Astrocyte (in vitro differentiated cells and primary cell): ENCODE measurements around the gene B3GNT7. TPM values are rescaled to one million over a fixed set of nuclear protein-coding genes. Genes with fewer than 3 reads are reported as not detected.

ENCODE experiments used
- DNase-seq: peaks from one replicate; pipeline ENCODE4 v3.0.0-alpha.2; 2010; ENCODE audit warnings: low read depth
- FAIRE-seq: peaks from 2 replicates; lab custom pipeline; 2011; peaks lifted over from hg19 to GRCh38; lab: Jason Lieb, UNC
- H2AFZ ChIP-seq: 2 replicates; pipeline ENCODE4 v1.6.0; 2012; ENCODE audit warnings: low read depth, low read length, inconsistent platforms
- H3K27ac ChIP-seq: 2 replicates; pipeline ENCODE4 v1.5.1; 2011; ENCODE audit warnings: low read depth, low read length, inconsistent platforms
- H3K27me3 ChIP-seq: 2 replicates; pipeline ENCODE4 v1.6.0; 2011; ENCODE audit warnings: low read length, inconsistent platforms; ENCODE audit not compliant: insufficient read depth
- H3K36me3 ChIP-seq: 2 replicates; pipeline ENCODE4 v1.5.1; 2011; ENCODE audit warnings: low read length, inconsistent platforms; ENCODE audit not compliant: insufficient read depth
- H3K4me1 ChIP-seq: 2 replicates; pipeline ENCODE4 v1.5.1; 2011; ENCODE audit warnings: low read length, inconsistent platforms; ENCODE audit not compliant: insufficient read depth
- H3K4me2 ChIP-seq: 2 replicates; pipeline ENCODE4 v1.6.0; 2012; ENCODE audit warnings: low read length, inconsistent platforms
- H3K4me3 ChIP-seq: 2 replicates; pipeline ENCODE4 v1.5.1; 2011; ENCODE audit warnings: low read depth, mild to moderate bottlenecking, low read length, inconsistent platforms; ENCODE audit not compliant: insufficient read depth
- H3K79me2 ChIP-seq: 2 replicates; pipeline ENCODE4 v1.6.0; 2012; ENCODE audit warnings: mild to moderate bottlenecking, low read length, inconsistent platforms; ENCODE audit not compliant: insufficient read depth
- H3K9ac ChIP-seq: 2 replicates; pipeline ENCODE4 v1.6.0; 2012; ENCODE audit warnings: mild to moderate bottlenecking, low read length, inconsistent platforms
- H3K9me3 ChIP-seq: 2 replicates; pipeline ENCODE4 v1.5.1; 2012; ENCODE audit warnings: low read depth, mild to moderate bottlenecking, low read length, inconsistent platforms; ENCODE audit not compliant: insufficient read depth
- H4K20me1 ChIP-seq: 2 replicates; pipeline ENCODE4 v1.6.0; 2012; ENCODE audit warnings: low read length, inconsistent platforms; ENCODE audit not compliant: insufficient read depth
- H3K27ac Mint-ChIP-seq: one replicate; pipeline ENCODE4 v1.8.0; 2021; ENCODE audit warnings: mild to moderate bottlenecking, mixed read lengths; ENCODE audit not compliant: unreplicated experiment
- H3K27me3 Mint-ChIP-seq: one replicate; pipeline ENCODE4 v1.8.0; 2021; ENCODE audit warnings: low read depth, mixed read lengths; ENCODE audit not compliant: unreplicated experiment
- H3K36me3 Mint-ChIP-seq: one replicate; pipeline ENCODE4 v1.8.0; 2021; ENCODE audit warnings: low read depth, mixed read lengths; ENCODE audit not compliant: unreplicated experiment
- H3K4me1 Mint-ChIP-seq: one replicate; pipeline ENCODE4 v1.8.0; 2021; ENCODE audit warnings: low read depth, mixed read lengths; ENCODE audit not compliant: unreplicated experiment
- H3K4me3 Mint-ChIP-seq: one replicate; pipeline ENCODE4 v1.8.0; 2021; ENCODE audit warnings: mild to moderate bottlenecking, moderate library complexity, mixed read lengths; ENCODE audit not compliant: unreplicated experiment
- H3K9me3 Mint-ChIP-seq: one replicate; pipeline ENCODE4 v1.8.0; 2021; ENCODE audit warnings: mild to moderate bottlenecking, mixed read lengths; ENCODE audit not compliant: unreplicated experiment
- CTCF ChIP-seq: IDR thresholded peaks from 2 replicates; pipeline ENCODE4 v1.5.1; 2011; ENCODE audit warnings: low read depth, mild to moderate bottlenecking, inconsistent platforms, low read length, moderate library complexity; ENCODE audit not compliant: insufficient read depth
- EZH2 ChIP-seq: IDR thresholded peaks from 2 replicates; pipeline ENCODE4 v1.6.1; 2012; ENCODE audit warnings: mild to moderate bottlenecking, low read length, inconsistent platforms; ENCODE audit not compliant: insufficient read depth
- total RNA-seq: library from RNA; stranded (reverse); gene quantifications from 2 replicates; pipeline ENCODE4 v1.2.1, GENCODE V29; 2021

B3GNT7 gene
- total RNA-seq, 1 donor from 2014 or later = 1.7 TPM

DNA sequence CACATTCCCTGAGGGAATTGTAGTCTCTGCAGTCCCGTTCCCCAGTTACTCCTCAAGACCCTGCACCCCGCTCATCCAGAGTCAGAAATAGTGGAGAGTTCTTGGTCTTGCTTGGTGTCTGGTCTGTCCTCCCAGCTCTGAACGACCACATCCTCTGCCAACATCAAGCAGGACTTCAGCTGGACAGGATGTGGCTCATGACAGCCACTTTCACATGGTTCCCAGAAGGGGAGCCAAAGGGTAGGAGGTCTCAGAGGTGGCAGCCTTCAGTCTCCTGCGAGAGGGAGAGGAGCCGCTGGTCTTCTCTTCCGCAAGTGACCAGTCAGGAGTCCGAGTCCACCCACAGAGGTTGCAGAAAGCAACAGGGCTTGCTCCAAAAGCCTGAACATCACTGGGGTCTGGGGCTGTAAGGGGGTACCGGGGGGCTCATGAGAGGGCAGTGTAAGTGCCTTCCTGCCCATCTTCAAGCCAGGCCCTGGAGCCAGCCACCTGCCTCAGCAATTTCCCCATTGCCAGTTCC is 29.8 kb downstream of the B3GNT7 start:
- Histone ChIP-seq H3K9me3 (no peaks in the 10 kb centered on the region), H3K4me3 (no peak overlapping the region), H4K20me1 (no peaks in the 10 kb centered on the region), H2AFZ (no peak overlapping the region), H3K9ac (no peak overlapping the region), H3K27me3 (no peaks in the 10 kb centered on the region), H3K36me3 (no peaks in the 10 kb centered on the region), H3K79me2 (no peaks in the 10 kb centered on the region), H3K4me1 (no peaks in the 10 kb centered on the region), H3K4me2 (no peak overlapping the region), H3K27ac (no peak overlapping the region)
- Mint-ChIP-seq H3K9me3 (peaks cover 5% of the 10 kb centered on the region), H3K27me3 (peaks cover 11% of the 10 kb centered on the region), H3K4me1 (peaks cover 2% of the 10 kb centered on the region), H3K27ac (no peak overlapping the region), H3K4me3 (no peak overlapping the region), H3K36me3 (no peaks in the 10 kb centered on the region)
- DNase-seq (no peak), FAIRE-seq (no peak)
- TF ChIP-seq CTCF (no peak), EZH2 (no peak)

- H3K4me3 Mint-ChIP-seq = no peak overlapping the region
- peaks cover 2% of the 10 kb centered on the region for H3K4me1 Mint-ChIP-seq
- no peaks in the 10 kb centered on the region for H3K36me3 ChIP-seq
- H3K27me3 Mint-ChIP-seq = peaks cover 10% of the 10 kb centered on the region
- no peak overlapping the region for H2AFZ ChIP-seq
- H3K4me3 ChIP-seq = no peak overlapping the region
- no peak overlapping the region for H3K27ac Mint-ChIP-seq
- H3K4me2 ChIP-seq = no peak overlapping the region
- TF ChIP-seq CTCF (no peak), EZH2 (no peak)
- H3K9me3 ChIP-seq = no peaks in the 10 kb centered on the region
- no peak for FAIRE-seq
- no peak for DNase-seq
- no peaks in the 10 kb centered on the region for H4K20me1 ChIP-seq
- no peaks in the 10 kb centered on the region for H3K36me3 Mint-ChIP-seq
- no peaks in the 10 kb centered on the region for H3K27me3 ChIP-seq
- no peaks in the 10 kb centered on the region for H3K4me1 ChIP-seq
- H3K9me3 Mint-ChIP-seq = peaks cover 6% of the 10 kb centered on the region
- H3K27ac ChIP-seq = no peak overlapping the region
- no peaks in the 10 kb centered on the region for H3K79me2 ChIP-seq
- H3K9ac ChIP-seq = no peak overlapping the region
These were observed 30.5 kb downstream of the B3GNT7 start for GRCh38 chr2:231425811-231426703.

- DNase-seq = no peak
- H3K27ac ChIP-seq = no peak overlapping the region
- H2AFZ ChIP-seq = no peak overlapping the region
- Mint-ChIP-seq H3K9me3 (peaks cover 15% of the 10 kb centered on the region), H3K4me1 (peaks cover 2% of the 10 kb centered on the region), H3K27ac (no peak overlapping the region), H3K4me3 (no peak overlapping the region), H3K36me3 (no peaks in the 10 kb centered on the region), H3K27me3 (peaks cover 7% of the 10 kb centered on the region)
- no peaks in the 10 kb centered on the region for H4K20me1 ChIP-seq
- no peaks in the 10 kb centered on the region for H3K4me1 ChIP-seq
- no peak overlapping the region for H3K9ac ChIP-seq
- no peaks in the 10 kb centered on the region for H3K79me2 ChIP-seq
- no peak overlapping the region for H3K4me2 ChIP-seq
- peaks cover 2% of the 10 kb centered on the region for H3K9me3 ChIP-seq
- no peaks in the 10 kb centered on the region for H3K27me3 ChIP-seq
- TF ChIP-seq CTCF (no peak), EZH2 (no peak)
- H3K36me3 ChIP-seq = no peaks in the 10 kb centered on the region
- no peak overlapping the region for H3K4me3 ChIP-seq
- no peak for FAIRE-seq
These were observed 31.6 kb downstream of the B3GNT7 start for GRCh38 chr2:231427116-231427515.
